ENCODE data around the gene PTPN11. TPM values are rescaled to one million over a fixed set of nuclear protein-coding genes. Genes with fewer than 3 reads are reported as not detected.

Gene PTPN11
- total RNA-seq, 1 experiment from 2014 or later: 181 TPM

DNA sequence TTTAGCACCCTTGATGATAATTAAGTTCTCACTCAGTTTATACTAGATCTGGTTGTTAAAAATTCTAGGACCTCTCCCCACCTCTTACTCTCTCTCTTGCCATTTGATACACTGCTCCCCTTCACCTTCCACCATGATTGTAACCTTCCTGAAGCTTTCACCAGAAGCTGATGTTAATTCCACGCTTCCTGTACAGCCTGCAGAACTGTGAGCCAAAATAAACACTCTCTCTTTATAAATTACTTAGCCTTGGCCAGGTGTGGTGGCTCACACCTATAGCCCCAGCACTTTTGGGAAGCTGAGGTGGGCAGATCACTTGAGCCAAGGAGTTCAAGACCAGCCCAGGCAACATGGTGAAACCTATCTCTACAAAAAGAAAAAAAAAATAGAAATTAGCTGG, 25.4 kb upstream of the PTPN11 start:
- BruUV-seq (replicated peaks): no TSS peak
- ChIA-PET CTCF (no interaction called here), POLR2A (no interaction called here), RAD21 (ENCODE audit: low non-redundant PET in 1 of 2, low total read pairs in 2 of 2, uncharacterized antibody in 2 of 2, unreplicated experiment in 2 of 2) (no interaction called here)
- no peaks in the 10 kb centered on the region for H3K9me3 ChIP-seq (ENCODE audit: control insufficient read depth in 1 of 2, insufficient read depth in 1 of 2, low read depth in 1 of 2, low read length in 2 of 2)
- no peak overlapping the region for H3K4me3 ChIP-seq (replicated peaks in 1 of 2; ENCODE audit: low read depth in 1 of 2, low read length in 2 of 2)
- no peak for ATAC-seq
- H3K9ac ChIP-seq (ENCODE audit: low read length): no peak overlapping the region
- H3K4me1 ChIP-seq (ENCODE audit: control insufficient read depth in 1 of 2, insufficient read depth in 2 of 2, low read length in 2 of 2): no peaks in the 10 kb centered on the region
- DNase-seq (ENCODE audit: low read depth, low spot score): no peak
- H3K4me2 ChIP-seq (ENCODE audit: low read length): no peak overlapping the region
- no peaks in the 10 kb centered on the region for H3K9me2 ChIP-seq (ENCODE audit: insufficient read depth)
- intact Hi-C loops (cut with micrococcal nuclease): no loop called here
- H3K79me2 ChIP-seq (ENCODE audit: insufficient read depth, low read length): no peaks in the 10 kb centered on the region
- no peaks in the 10 kb centered on the region for H3K36me3 ChIP-seq (ENCODE audit: control insufficient read depth in 1 of 2, insufficient read depth in 2 of 2, low read length in 2 of 2)
- TF ChIP-seq EZH2 (IDR thresholded peaks at IDR 0.05) (no peak), POLR2AphosphoS5 (IDR thresholded peaks at IDR 0.05; ENCODE audit: low read depth, low read length) (no peak), ZNF274 (IDR thresholded peaks at IDR 0.05; ENCODE audit: low read depth, low read length) (no peak), TCF7L2 (IDR thresholded peaks at IDR 0.05; ENCODE audit: borderline replicate concordance, extremely low read depth, insufficient read depth, insufficient read length) (no peak), SIN3A (IDR thresholded peaks at IDR 0.05; ENCODE audit: low read depth) (no peak), EZH2phosphoT487 (IDR thresholded peaks at IDR 0.05; ENCODE audit: borderline replicate concordance) (no peak), FOSL1 (IDR thresholded peaks at IDR 0.05; ENCODE audit: low read depth) (no peak), ELF1 (IDR thresholded peaks at IDR 0.05; ENCODE audit: borderline replicate concordance, low read depth) (no peak), RAD21 (IDR thresholded peaks at IDR 0.05; ENCODE audit: low read depth) (no peak), POLR2A (IDR thresholded peaks at IDR 0.05; ENCODE audit: borderline replicate concordance, extremely low read depth, insufficient read depth, insufficient read length) (no peak)
- TF ChIP-seq, protein P1, sequence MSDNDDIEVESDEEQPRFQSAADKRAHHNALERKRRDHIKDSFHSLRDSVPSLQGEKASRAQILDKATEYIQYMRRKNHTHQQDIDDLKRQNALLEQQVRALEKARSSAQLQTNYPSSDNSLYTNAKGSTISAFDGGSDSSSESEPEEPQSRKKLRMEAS (IDR thresholded peaks at IDR 0.05): no peak
- no peak overlapping the region for H3K27ac ChIP-seq (ENCODE audit: low read depth, low read length)
- no peaks in the 10 kb centered on the region for H3K27me3 ChIP-seq (ENCODE audit: insufficient read depth, low read length)
- no peak overlapping the region for H2AFZ ChIP-seq (ENCODE audit: low read depth, low read length, poor library complexity, severe bottlenecking)
- no peaks in the 10 kb centered on the region for H4K20me1 ChIP-seq (ENCODE audit: insufficient read depth)

DNA sequence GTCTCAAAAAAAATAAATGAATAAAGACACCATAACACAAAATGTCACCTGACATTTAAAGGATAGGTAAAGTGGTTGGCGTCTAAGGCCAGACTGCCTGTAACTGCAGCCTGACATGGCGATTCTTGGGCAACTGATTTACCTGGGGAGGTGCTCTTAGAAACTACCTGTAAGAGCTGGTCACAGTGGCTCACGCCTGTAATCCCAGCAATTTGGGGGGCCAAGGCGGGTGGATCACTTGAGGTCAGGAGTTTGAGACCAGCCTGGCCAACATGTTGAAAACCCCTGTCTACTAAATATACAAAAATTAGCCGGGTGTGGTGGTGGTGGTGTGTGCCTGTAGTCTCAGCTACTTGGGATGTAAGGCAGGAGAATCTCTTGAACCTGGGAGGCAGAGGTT, 17.7 kb upstream of the PTPN11 start:
- Histone ChIP-seq H3K4me2 (ENCODE audit: low read length) (no peak overlapping the region), H4K20me1 (ENCODE audit: insufficient read depth) (peaks cover 10% of the 10 kb centered on the region; the same call in 1 of the 2 replicates), H3K36me3 (ENCODE audit: control insufficient read depth in 1 of 2, insufficient read depth in 2 of 2, low read length in 2 of 2) (peaks cover 11 to 19% of the 10 kb centered on the region in 2 experiments), H3K9me2 (ENCODE audit: insufficient read depth) (no peaks in the 10 kb centered on the region), H3K4me3 (replicated peaks in 1 of 2; ENCODE audit: low read depth in 1 of 2, low read length in 2 of 2) (no peak overlapping the region), H3K27me3 (ENCODE audit: insufficient read depth, low read length) (no peaks in the 10 kb centered on the region), H3K4me1 (ENCODE audit: control insufficient read depth in 1 of 2, insufficient read depth in 2 of 2, low read length in 2 of 2) (no peaks in the 10 kb centered on the region), H3K9ac (ENCODE audit: low read length) (no peak overlapping the region), H3K79me2 (ENCODE audit: insufficient read depth, low read length) (peaks cover 3% of the 10 kb centered on the region; the same call in 1 of the 2 replicates), H3K9me3 (ENCODE audit: control insufficient read depth in 1 of 2, insufficient read depth in 1 of 2, low read depth in 1 of 2, low read length in 2 of 2) (no peaks in the 10 kb centered on the region), H3K27ac (ENCODE audit: low read depth, low read length) (no peak overlapping the region), H2AFZ (ENCODE audit: low read depth, low read length, poor library complexity, severe bottlenecking) (no peak overlapping the region)
- DNase-seq (ENCODE audit: low read depth, low spot score) (no peak), ATAC-seq (no peak)
- TF ChIP-seq POLR2AphosphoS5 (IDR thresholded peaks at IDR 0.05; ENCODE audit: low read depth, low read length): no peak
- TF ChIP-seq, protein P2, sequence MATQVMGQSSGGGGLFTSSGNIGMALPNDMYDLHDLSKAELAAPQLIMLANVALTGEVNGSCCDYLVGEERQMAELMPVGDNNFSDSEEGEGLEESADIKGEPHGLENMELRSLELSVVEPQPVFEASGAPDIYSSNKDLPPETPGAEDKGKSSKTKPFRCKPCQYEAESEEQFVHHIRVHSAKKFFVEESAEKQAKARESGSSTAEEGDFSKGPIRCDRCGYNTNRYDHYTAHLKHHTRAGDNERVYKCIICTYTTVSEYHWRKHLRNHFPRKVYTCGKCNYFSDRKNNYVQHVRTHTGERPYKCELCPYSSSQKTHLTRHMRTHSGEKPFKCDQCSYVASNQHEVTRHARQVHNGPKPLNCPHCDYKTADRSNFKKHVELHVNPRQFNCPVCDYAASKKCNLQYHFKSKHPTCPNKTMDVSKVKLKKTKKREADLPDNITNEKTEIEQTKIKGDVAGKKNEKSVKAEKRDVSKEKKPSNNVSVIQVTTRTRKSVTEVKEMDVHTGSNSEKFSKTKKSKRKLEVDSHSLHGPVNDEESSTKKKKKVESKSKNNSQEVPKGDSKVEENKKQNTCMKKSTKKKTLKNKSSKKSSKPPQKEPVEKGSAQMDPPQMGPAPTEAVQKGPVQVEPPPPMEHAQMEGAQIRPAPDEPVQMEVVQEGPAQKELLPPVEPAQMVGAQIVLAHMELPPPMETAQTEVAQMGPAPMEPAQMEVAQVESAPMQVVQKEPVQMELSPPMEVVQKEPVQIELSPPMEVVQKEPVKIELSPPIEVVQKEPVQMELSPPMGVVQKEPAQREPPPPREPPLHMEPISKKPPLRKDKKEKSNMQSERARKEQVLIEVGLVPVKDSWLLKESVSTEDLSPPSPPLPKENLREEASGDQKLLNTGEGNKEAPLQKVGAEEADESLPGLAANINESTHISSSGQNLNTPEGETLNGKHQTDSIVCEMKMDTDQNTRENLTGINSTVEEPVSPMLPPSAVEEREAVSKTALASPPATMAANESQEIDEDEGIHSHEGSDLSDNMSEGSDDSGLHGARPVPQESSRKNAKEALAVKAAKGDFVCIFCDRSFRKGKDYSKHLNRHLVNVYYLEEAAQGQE (IDR thresholded peaks at IDR 0.05; ENCODE audit: low read depth): no peak
- TF ChIP-seq ELF1 (IDR thresholded peaks at IDR 0.05; ENCODE audit: borderline replicate concordance, low read depth): no peak
- TF ChIP-seq, protein P3, sequence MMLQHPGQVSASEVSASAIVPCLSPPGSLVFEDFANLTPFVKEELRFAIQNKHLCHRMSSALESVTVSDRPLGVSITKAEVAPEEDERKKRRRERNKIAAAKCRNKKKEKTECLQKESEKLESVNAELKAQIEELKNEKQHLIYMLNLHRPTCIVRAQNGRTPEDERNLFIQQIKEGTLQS (IDR thresholded peaks at IDR 0.05): no peak
- no peak for TF ChIP-seq RAD21 (IDR thresholded peaks at IDR 0.05; ENCODE audit: low read depth)
- no peak for TF ChIP-seq FOSL1 (IDR thresholded peaks at IDR 0.05; ENCODE audit: low read depth)
- no peak for TF ChIP-seq EGR1 (IDR thresholded peaks at IDR 0.05; ENCODE audit: low read depth)
- TF ChIP-seq TCF7L2 (IDR thresholded peaks at IDR 0.05; ENCODE audit: borderline replicate concordance, extremely low read depth, insufficient read depth, insufficient read length): no peak
- CTCF ChIA-PET: interaction anchor here (0.6 kb wide), 1 partner anchor 1980 kb away, joined by 3 read pairs; no protein-coding TSS in a partner anchor
- intact Hi-C loops (cut with micrococcal nuclease): no loop called here
- RAD21 ChIA-PET (ENCODE audit: low non-redundant PET in 1 of 2, low total read pairs in 2 of 2, uncharacterized antibody in 2 of 2, unreplicated experiment in 2 of 2): no interaction called here
- POLR2A ChIA-PET: no interaction called here
- no TSS peak for BruUV-seq (replicated peaks)

Data from HCT116 (cell line).